Neural cell (in vitro differentiated cells): ENCODE data around the gene RABGGTA. TPM values are rescaled to one million over a fixed set of nuclear protein-coding genes. Genes with fewer than 3 reads are reported as not detected.
A peak's percentile ranks its signal among the peaks of the same experiment; 100 is the strongest.

Experiments
- H2AFZ ChIP-seq: fragments of 200-600, 300-800 bp; sonication (generic), shearing (Covaris generic); 2 replicates; pipeline ENCODE4 v1.6.0; 2014; ENCODE audit warnings: low read depth, mild to moderate bottlenecking, antibody characterized with exemption, low read length, moderate library complexity
- H3F3A ChIP-seq: fragments of 200-600 bp; shearing (Covaris generic); 2 replicates; pipeline ENCODE4 v1.6.1; 2016; ENCODE audit warnings: mild to moderate bottlenecking, moderate library complexity, mixed read lengths, antibody characterized with exemption, low read length; ENCODE audit not compliant: insufficient read depth, poor library complexity, severe bottlenecking
- H3K27ac ChIP-seq: fragments of 200-600, 300-800 bp; sonication (generic), shearing (Covaris generic); 2 replicates; pipeline ENCODE4 v1.5.1; 2014; ENCODE audit warnings: mild to moderate bottlenecking, low read length, moderate library complexity
- H3K27me3 ChIP-seq: fragments of 300-800, 200-600 bp; sonication (generic), shearing (Covaris generic); 2 replicates; pipeline ENCODE4 v1.6.0; 2014; ENCODE audit warnings: mild to moderate bottlenecking, low read depth, low read length, moderate library complexity; ENCODE audit not compliant: insufficient read depth
- H3K36me3 ChIP-seq: fragments of 300-800, 200-600 bp; sonication (generic), shearing (Covaris generic); 2 replicates; pipeline ENCODE4 v1.5.1; 2014; ENCODE audit warnings: mild to moderate bottlenecking, antibody characterized with exemption, low read length, moderate library complexity; ENCODE audit not compliant: insufficient read depth
- H3K4me2 ChIP-seq: fragments of 300-800, 200-600 bp; sonication (generic), shearing (Covaris generic); 2 replicates; pipeline ENCODE4 v1.6.0; 2014; ENCODE audit warnings: mild to moderate bottlenecking, low read length
- H3K4me3 ChIP-seq: fragments of 300-800, 200-600 bp; sonication (generic), shearing (Covaris generic); 2 replicates; pipeline ENCODE4 v1.5.1; 2014; ENCODE audit warnings: mild to moderate bottlenecking, low read length, moderate library complexity
- H3K79me2 ChIP-seq: fragments of 200-600 bp; shearing (Covaris generic); replicated peaks from 2 replicates; pipeline ENCODE4 v1.6.0; 2014; ENCODE audit warnings: mild to moderate bottlenecking, low read length, moderate library complexity; ENCODE audit not compliant: insufficient read depth
- H3K9ac ChIP-seq: fragments of 300-800, 200-600 bp; sonication (generic), shearing (Covaris generic); 2 replicates; pipeline ENCODE4 v1.6.1; 2016; ENCODE audit warnings: mild to moderate bottlenecking, low read length, mixed read lengths
- H3K9me2 ChIP-seq: fragments of 200-600 bp; shearing (Covaris generic); 2 replicates; pipeline ENCODE4 v1.6.1; 2016; ENCODE audit warnings: mild to moderate bottlenecking, low read length, mixed read lengths; ENCODE audit not compliant: insufficient read depth
- H3K9me3 ChIP-seq: fragments of 200-600, 300-800 bp; sonication (generic), shearing (Covaris generic); 2 replicates; pipeline ENCODE4 v1.6.1; 2016; ENCODE audit warnings: mild to moderate bottlenecking, mixed run types, low read length, moderate library complexity, mixed read lengths
- H4K20me1 ChIP-seq: fragments of 200-600 bp; shearing (Covaris generic); 2 replicates; pipeline ENCODE4 v1.6.1; 2016; ENCODE audit warnings: mild to moderate bottlenecking, mixed run types; ENCODE audit not compliant: insufficient read depth
- EP300 ChIP-seq: fragments of 450-650 bp; conservative IDR thresholded peaks from 2 replicates; pipeline ENCODE4 v1.6.1; 2014; ENCODE audit warnings: antibody characterized with exemption, mild to moderate bottlenecking, moderate library complexity; ENCODE audit not compliant: poor library complexity, severe bottlenecking
- EZH2 ChIP-seq: fragments of 200-600, 300-800 bp; shearing (Covaris generic), sonication (generic); IDR thresholded peaks from 2 replicates; pipeline ENCODE4 v1.6.1; 2014; ENCODE audit warnings: antibody characterized with exemption, low read length, borderline replicate concordance, mild to moderate bottlenecking; ENCODE audit not compliant: insufficient read depth, poor library complexity, severe bottlenecking
- MXI1 ChIP-seq: fragments of 450-650 bp; conservative IDR thresholded peaks from 2 replicates; pipeline ENCODE4 v1.6.1; 2014; ENCODE audit warnings: antibody characterized with exemption, mild to moderate bottlenecking; ENCODE audit not compliant: poor library complexity, severe bottlenecking
- POLR2AphosphoS5 ChIP-seq: IDR thresholded peaks from 2 replicates; pipeline ENCODE4 v1.6.1; 2012
- RAD21 ChIP-seq: fragments of 450-650 bp; conservative IDR thresholded peaks from 2 replicates; pipeline ENCODE4 v1.6.1; 2014; ENCODE audit warnings: antibody characterized with exemption, mild to moderate bottlenecking, moderate library complexity
- SMC3 ChIP-seq: fragments of 450-650 bp; conservative IDR thresholded peaks from 2 replicates; pipeline ENCODE4 v1.6.1; 2014; ENCODE audit warnings: antibody characterized with exemption, mild to moderate bottlenecking, moderate library complexity; ENCODE audit not compliant: poor library complexity
- TAF1 ChIP-seq: IDR thresholded peaks from 2 replicates; pipeline ENCODE4 v1.6.1; 2012; ENCODE audit warnings: low read depth
- polyA plus RNA-seq: library from polyadenylated mRNA; depleted of rRNA; stranded (reverse); fragments of >200 nt; gene quantifications from 2 replicates; pipeline ENCODE4 v1.2.3, GENCODE V29; 2014
- TF ChIP-seq, protein P1 (sequence below): IDR thresholded peaks from 2 replicates; pipeline ENCODE4 v1.6.1; 2012; ENCODE audit warnings: borderline replicate concordance
- TF ChIP-seq, protein P2 (sequence below): fragments of 450-650 bp; IDR thresholded peaks from 2 replicates; pipeline ENCODE4 v1.5.1; 2014; ENCODE audit warnings: antibody characterized with exemption, mild to moderate bottlenecking, moderate library complexity; ENCODE audit not compliant: poor library complexity, severe bottlenecking

The RABGGTA gene
- polyA plus RNA-seq, 1 donor from 2014 or later: 33.2 TPM

DNA sequence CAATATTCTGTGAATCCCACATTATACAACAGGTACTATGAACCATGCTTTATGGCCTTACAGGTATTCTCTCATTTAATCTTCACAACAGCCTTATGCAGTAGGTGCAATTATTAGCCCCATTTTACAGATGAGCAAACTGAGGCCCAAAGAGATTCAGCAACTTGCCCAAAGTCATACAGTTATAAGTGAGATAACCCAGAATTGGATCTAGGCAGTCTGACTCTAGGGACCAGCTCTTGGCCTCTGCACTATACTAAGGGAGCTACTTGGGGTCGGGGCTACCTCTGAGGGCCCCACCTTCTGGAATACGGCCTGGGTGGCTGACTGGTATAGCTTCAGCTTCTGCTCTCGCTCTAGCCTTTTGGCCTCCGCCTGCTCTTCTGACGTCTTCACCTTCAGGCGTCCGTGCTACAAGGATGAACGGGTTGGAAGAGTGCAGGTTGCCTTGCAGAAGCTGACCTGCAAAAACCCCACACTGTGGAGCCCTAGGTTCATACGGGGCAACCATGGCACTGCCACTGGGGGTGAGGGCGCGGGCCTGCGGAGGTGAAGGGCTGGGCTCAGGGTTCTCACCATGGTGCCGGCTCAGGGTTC is 762 bp downstream of the RABGGTA start:
- Histone ChIP-seq H3K9me3 (no peaks in the 10 kb centered on the region), H2AFZ (peak overlapping the region; percentile 88), H3K4me3 (peak overlapping the region; percentile 88), H3K9me2 (no peaks in the 10 kb centered on the region), H3K9ac (peak overlapping the region; percentile 86), H4K20me1 (no peaks in the 10 kb centered on the region), H3F3A (no peaks in the 10 kb centered on the region), H3K36me3 (no peaks in the 10 kb centered on the region), H3K27ac (peak overlapping the region; percentile 83), H3K27me3 (no peaks in the 10 kb centered on the region), H3K79me2 (no peaks in the 10 kb centered on the region), H3K4me2 (peak overlapping the region; percentile 55)
- no peak for TF ChIP-seq MXI1
- TF ChIP-seq, protein P1, sequence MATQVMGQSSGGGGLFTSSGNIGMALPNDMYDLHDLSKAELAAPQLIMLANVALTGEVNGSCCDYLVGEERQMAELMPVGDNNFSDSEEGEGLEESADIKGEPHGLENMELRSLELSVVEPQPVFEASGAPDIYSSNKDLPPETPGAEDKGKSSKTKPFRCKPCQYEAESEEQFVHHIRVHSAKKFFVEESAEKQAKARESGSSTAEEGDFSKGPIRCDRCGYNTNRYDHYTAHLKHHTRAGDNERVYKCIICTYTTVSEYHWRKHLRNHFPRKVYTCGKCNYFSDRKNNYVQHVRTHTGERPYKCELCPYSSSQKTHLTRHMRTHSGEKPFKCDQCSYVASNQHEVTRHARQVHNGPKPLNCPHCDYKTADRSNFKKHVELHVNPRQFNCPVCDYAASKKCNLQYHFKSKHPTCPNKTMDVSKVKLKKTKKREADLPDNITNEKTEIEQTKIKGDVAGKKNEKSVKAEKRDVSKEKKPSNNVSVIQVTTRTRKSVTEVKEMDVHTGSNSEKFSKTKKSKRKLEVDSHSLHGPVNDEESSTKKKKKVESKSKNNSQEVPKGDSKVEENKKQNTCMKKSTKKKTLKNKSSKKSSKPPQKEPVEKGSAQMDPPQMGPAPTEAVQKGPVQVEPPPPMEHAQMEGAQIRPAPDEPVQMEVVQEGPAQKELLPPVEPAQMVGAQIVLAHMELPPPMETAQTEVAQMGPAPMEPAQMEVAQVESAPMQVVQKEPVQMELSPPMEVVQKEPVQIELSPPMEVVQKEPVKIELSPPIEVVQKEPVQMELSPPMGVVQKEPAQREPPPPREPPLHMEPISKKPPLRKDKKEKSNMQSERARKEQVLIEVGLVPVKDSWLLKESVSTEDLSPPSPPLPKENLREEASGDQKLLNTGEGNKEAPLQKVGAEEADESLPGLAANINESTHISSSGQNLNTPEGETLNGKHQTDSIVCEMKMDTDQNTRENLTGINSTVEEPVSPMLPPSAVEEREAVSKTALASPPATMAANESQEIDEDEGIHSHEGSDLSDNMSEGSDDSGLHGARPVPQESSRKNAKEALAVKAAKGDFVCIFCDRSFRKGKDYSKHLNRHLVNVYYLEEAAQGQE: no peak
- TF ChIP-seq EP300: no peak
- TF ChIP-seq SMC3: no peak
- TF ChIP-seq TAF1: no peak
- TF ChIP-seq, protein P2, sequence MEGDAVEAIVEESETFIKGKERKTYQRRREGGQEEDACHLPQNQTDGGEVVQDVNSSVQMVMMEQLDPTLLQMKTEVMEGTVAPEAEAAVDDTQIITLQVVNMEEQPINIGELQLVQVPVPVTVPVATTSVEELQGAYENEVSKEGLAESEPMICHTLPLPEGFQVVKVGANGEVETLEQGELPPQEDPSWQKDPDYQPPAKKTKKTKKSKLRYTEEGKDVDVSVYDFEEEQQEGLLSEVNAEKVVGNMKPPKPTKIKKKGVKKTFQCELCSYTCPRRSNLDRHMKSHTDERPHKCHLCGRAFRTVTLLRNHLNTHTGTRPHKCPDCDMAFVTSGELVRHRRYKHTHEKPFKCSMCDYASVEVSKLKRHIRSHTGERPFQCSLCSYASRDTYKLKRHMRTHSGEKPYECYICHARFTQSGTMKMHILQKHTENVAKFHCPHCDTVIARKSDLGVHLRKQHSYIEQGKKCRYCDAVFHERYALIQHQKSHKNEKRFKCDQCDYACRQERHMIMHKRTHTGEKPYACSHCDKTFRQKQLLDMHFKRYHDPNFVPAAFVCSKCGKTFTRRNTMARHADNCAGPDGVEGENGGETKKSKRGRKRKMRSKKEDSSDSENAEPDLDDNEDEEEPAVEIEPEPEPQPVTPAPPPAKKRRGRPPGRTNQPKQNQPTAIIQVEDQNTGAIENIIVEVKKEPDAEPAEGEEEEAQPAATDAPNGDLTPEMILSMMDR: no peak
- no peak for TF ChIP-seq POLR2AphosphoS5
- no peak for TF ChIP-seq EZH2
- no peak for TF ChIP-seq RAD21

GRCh38 chr14:24269910-24270536 is 1.4 kb downstream of the RABGGTA start:
- Histone ChIP-seq H4K20me1 (no peaks in the 10 kb centered on the region), H2AFZ (no peak overlapping the region), H3K27me3 (no peaks in the 10 kb centered on the region), H3F3A (no peaks in the 10 kb centered on the region), H3K4me2 (no peak overlapping the region), H3K36me3 (no peaks in the 10 kb centered on the region), H3K4me3 (peak overlapping the region; percentile 88), H3K27ac (no peak overlapping the region), H3K79me2 (no peaks in the 10 kb centered on the region), H3K9me2 (no peaks in the 10 kb centered on the region), H3K9ac (no peak overlapping the region), H3K9me3 (no peaks in the 10 kb centered on the region)
- TF ChIP-seq TAF1: no peak
- no peak for TF ChIP-seq EZH2
- TF ChIP-seq RAD21: no peak
- no peak for TF ChIP-seq EP300
- no peak for TF ChIP-seq MXI1
- TF ChIP-seq, protein P1: no peak
- no peak for TF ChIP-seq POLR2AphosphoS5
- TF ChIP-seq, protein P2: no peak
